Transverse colon (tissue), 4 donors: Measurements from ENCODE around the gene PPP4R4. TPM values are rescaled to one million over a fixed set of nuclear protein-coding genes. Genes with fewer than 3 reads are reported as not detected.
A peak's percentile ranks its signal among the peaks of the same experiment; 100 is the strongest.

Experiments used
- DNase-seq: peaks from one replicate; pipeline ENCODE4 v3.0.0-alpha.2; 2019
- H3K27ac ChIP-seq, 4 donors: fragments of 200-600 bp; sonication (generic); 2 replicates each; pipeline ENCODE4 v1.5.1; 2016 to 2018; ENCODE audit warnings: inconsistent platforms in 4 of 4
- H3K27me3 ChIP-seq: fragments of 200-600 bp; sonication (generic); 2 replicates; pipeline ENCODE4 v1.5.1; 2017; ENCODE audit warnings: inconsistent platforms
- H3K36me3 ChIP-seq, 4 donors: fragments of 200-600 bp; sonication (generic); 2 replicates each; pipeline ENCODE4 v1.5.1; 2017 to 2019; ENCODE audit warnings: inconsistent platforms in 4 of 4
- H3K4me1 ChIP-seq, 4 donors: fragments of 200-600 bp; sonication (generic); 2 replicates each; pipeline ENCODE4 v1.5.1; 2017 to 2020; ENCODE audit warnings: inconsistent platforms in 4 of 4
- H3K4me3 ChIP-seq, 4 donors: fragments of 200-600 bp; sonication (generic); 1 replicate in 1 of 4; 2 replicates in 3 of 4; pipeline versions ENCODE4 v1.5.1 to v1.6.1; 2017 to 2019; ENCODE audit warnings: inconsistent platforms in 4 of 4
- H3K9me3 ChIP-seq, 2 donors: fragments of 200-600 bp; sonication (generic); 2 replicates each; pipeline ENCODE4 v1.5.1; 2017 to 2019; ENCODE audit warnings: inconsistent platforms in 2 of 2
- EP300 ChIP-seq: sonication (generic); formaldehyde crosslinking; IDR thresholded peaks from one replicate; pipeline ENCODE4 v1.6.1; 2017; ENCODE audit warnings: antibody characterized with exemption, low read depth
- POLR2A ChIP-seq: fragments of 450-650 bp; IDR thresholded peaks from one replicate; pipeline ENCODE4 v1.6.1; 2016; ENCODE audit warnings: antibody characterized with exemption, mild to moderate bottlenecking, moderate library complexity
- POLR2AphosphoS5 ChIP-seq, 3 donors: sonication (generic); formaldehyde crosslinking; IDR thresholded peaks; one replicate each; pipeline ENCODE4 v1.6.1; 2016; ENCODE audit warnings: antibody characterized with exemption in 3 of 3
- WGBS, 2 donors: methylation state at CpG; one replicate each; pipeline ENCODE4 v1.1.5; 2018; ENCODE audit warnings: low coverage in 1 of 2; 5-methylcytosine and 5-hydroxymethylcytosine counted together
- in situ Hi-C, 4 donors: fragments of 200-750 bp; cut with MboI; loops; one replicate each; pipeline versions ENCODE4 v1.15.0 to v1.15.1; 2017; ENCODE audit warnings: low sequenced_read_pairs in 3 of 4, low pct_ligation_motif_present in 1 of 4, low pct_unique_long_range_greater_than_20kb in 1 of 4
- intact Hi-C: fragments of 100-400 bp; cut with DNase I; formaldehyde crosslinking; loops from one replicate; pipeline ENCODE4 v1.15.1; 2023; ENCODE audit warnings: low total_unique reads
- total RNA-seq, 4 donors: library from RNA; depleted of rRNA; stranded (reverse); fragments of >200 nt; gene quantifications; one replicate each; pipeline ENCODE4 v1.1.0, GENCODE V29; 2016
- TF ChIP-seq, protein P1 (sequence below), 5 experiments: fragments of 200-600 bp in 3 of 5; fragments of 450-650 bp in 2 of 5; sonication (generic) in 3 of 5; IDR thresholded peaks; 1 replicate in 2 of 5; 2 replicates in 3 of 5; pipeline ENCODE4 v1.5.1; 2016 to 2017; ENCODE audit warnings: antibody characterized with exemption in 5 of 5, inconsistent platforms in 3 of 5, mild to moderate bottlenecking in 2 of 5, moderate library complexity in 1 of 5

Gene PPP4R4
- total RNA-seq, 4 donors from 2014 or later: not detected

DNA sequence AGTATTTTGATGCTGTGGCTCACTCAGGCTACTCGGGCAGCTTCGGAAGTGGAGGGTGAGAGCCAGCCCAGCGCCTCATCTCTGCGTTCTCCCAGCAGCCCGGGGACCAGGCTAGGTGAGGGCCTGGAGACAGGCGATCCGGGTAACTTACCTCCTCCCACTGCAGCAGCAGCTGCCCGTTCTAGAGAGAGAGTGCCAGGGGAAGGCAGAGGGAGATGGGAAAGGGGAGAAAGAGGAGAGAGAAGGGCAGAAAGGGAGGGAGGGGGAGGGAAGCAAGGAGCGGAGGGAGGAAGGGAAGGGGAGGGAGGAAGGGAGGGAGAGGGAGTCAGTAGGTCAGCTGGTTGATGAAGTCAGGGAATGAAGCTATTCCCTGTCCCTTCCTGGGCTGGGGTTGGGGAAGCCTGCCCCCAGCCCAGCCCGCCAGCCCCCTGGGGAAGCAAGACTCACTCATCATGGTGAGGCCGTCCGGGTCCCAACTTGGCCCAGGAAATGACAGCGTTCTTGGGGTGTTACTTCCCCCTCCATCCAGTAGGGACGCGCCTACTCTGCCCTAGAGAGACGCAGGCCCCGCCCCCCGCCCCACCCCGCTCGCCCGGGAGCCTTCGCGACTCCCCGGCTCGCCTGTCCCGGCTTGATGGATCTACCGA, 44.9 kb upstream of the PPP4R4 start, which contains the start of gene IFI27L2:
Gene IFI27L2, minus strand, starts transcription at position 494 of the 647 bp plus-strand sequence. Its CDS starts 40 bp downstream, at position 454.
- peak; percentile 74 for DNase-seq
- Histone ChIP-seq H3K36me3 (no peaks in the 10 kb centered on the region), H3K4me1 (peaks cover 9 to 19% (median 15%) of the 10 kb centered on the region in 4 donors), H3K27me3 (no peaks in the 10 kb centered on the region), H3K9me3 (no peaks in the 10 kb centered on the region), H3K27ac (peak within 1 kb of the TSS; percentile 75 to 83 (median 79)), H3K4me3 (peak within 1 kb of the TSS; percentile 39 to 60 (median 42))
- no peak for TF ChIP-seq EP300
- peak in 2 of 3 donors; percentile 13 to 16 for TF ChIP-seq POLR2AphosphoS5 (IDR thresholded peaks at IDR 0.05)
- TF ChIP-seq POLR2A: peak; percentile 23
- TF ChIP-seq, protein P1, sequence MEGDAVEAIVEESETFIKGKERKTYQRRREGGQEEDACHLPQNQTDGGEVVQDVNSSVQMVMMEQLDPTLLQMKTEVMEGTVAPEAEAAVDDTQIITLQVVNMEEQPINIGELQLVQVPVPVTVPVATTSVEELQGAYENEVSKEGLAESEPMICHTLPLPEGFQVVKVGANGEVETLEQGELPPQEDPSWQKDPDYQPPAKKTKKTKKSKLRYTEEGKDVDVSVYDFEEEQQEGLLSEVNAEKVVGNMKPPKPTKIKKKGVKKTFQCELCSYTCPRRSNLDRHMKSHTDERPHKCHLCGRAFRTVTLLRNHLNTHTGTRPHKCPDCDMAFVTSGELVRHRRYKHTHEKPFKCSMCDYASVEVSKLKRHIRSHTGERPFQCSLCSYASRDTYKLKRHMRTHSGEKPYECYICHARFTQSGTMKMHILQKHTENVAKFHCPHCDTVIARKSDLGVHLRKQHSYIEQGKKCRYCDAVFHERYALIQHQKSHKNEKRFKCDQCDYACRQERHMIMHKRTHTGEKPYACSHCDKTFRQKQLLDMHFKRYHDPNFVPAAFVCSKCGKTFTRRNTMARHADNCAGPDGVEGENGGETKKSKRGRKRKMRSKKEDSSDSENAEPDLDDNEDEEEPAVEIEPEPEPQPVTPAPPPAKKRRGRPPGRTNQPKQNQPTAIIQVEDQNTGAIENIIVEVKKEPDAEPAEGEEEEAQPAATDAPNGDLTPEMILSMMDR (IDR thresholded peaks at IDR 0.05): peak; percentile 34 to 58 (median 41)
- intact Hi-C loops: no loop called here
- in situ Hi-C loops: no loop called here
- 0 to 3% methylated on average over 1 to 27 of the region's 27 CpGs for WGBS, 2 donors

DNA sequence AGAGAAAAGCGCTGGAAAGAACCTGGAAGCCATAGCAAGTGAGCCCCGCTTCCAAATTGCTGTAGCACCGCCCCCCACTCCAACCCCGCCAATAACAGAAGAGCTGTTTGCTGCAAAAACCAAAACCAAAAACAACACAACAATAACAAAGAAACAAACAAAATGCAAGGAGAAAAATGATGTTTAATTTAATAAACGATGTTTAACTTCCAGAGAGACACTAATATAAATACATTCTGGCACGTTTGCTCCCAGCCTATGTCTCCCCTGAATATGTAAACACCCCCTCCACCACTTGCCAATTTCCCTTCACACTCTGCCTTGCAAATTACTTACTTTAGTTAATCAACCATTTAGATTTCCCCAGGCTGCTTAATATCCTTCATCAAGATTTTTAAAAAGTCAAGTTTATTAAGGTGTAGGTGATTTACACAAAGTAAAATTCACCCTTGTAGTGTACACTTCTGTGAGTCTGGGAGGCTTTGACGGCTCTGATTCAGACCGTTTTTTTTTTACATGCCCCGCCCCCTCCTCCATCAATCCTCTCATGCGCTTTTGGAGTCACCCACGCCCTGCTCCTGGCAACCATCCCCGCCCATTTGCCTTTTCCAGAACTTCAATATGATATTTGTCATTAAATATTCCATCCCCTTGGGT, 44.2 kb upstream of the PPP4R4 start:
- intact Hi-C loops (no loop called here), in situ Hi-C loops (loop anchor here in 2 of 4 donors (10.0 kb wide), 1 partner anchor 95 kb away; no protein-coding TSS in a partner anchor)
- H3K36me3 ChIP-seq: no peaks in the 10 kb centered on the region
- H3K4me3 ChIP-seq: peak overlapping the region; percentile 39 to 60 (median 42)
- H3K27ac ChIP-seq: peak overlapping the region; percentile 75 to 83 (median 79)
- H3K4me1 ChIP-seq: peaks cover 9 to 19% (median 15%) of the 10 kb centered on the region in 4 donors
- 0% methylated on average over 8 to 12 of the region's 12 CpGs for WGBS, 2 donors
- no peaks in the 10 kb centered on the region for H3K27me3 ChIP-seq
- no peaks in the 10 kb centered on the region for H3K9me3 ChIP-seq
- TF ChIP-seq, protein P1 (IDR thresholded peaks at IDR 0.05): no peak
- no peak for TF ChIP-seq POLR2A
- TF ChIP-seq POLR2AphosphoS5 (IDR thresholded peaks at IDR 0.05): no peak
- TF ChIP-seq EP300: no peak
- no peak for DNase-seq

DNA sequence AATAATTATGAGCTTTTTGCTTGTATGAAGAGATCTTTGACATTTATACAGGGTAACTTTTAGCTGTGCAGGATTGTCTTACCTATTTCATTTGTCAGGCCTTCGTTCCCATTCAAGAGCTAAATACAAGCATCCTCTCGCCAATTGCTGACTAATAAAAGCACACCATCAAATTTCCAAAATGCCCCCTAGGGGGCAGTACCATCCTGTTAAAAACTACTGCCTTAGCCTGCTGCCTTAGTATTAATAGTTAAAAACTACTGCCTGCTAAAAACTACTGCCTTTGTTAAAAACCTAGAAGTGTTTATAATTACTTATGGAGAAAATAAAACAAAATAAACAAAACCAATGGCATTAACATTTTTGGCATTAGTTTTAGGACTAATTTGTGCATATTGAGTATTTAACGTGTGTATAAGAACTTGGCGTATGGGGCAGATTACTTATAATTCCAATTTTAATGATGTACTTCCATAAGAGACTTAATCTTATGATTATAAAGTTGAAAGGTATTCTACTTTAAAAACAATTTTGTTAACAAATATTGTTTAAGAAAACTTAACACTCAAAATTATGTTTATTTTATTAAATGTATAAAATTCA, 41.7 kb upstream of the PPP4R4 start:
- in situ Hi-C loops: loop anchor here in 2 of 4 donors (10.0 kb wide), 1 partner anchor 98 kb away; no protein-coding TSS in a partner anchor
- intact Hi-C loops: no loop called here
- 42 to 43% methylated on average over 4 of the region's 4 CpGs for WGBS, 2 donors

More for the DNA sequence above, 41.7 kb upstream of the PPP4R4 start:
- Histone ChIP-seq H3K4me3 (no peak overlapping the region), H3K27me3 (no peaks in the 10 kb centered on the region), H3K4me1 (peaks cover 9 to 19% (median 15%) of the 10 kb centered on the region in 4 donors), H3K9me3 (no peaks in the 10 kb centered on the region), H3K27ac (no peak overlapping the region), H3K36me3 (no peaks in the 10 kb centered on the region)
- DNase-seq: peak; percentile 51
- TF ChIP-seq, protein P1 (IDR thresholded peaks at IDR 0.05): peak; percentile 66 to 84 (median 72)
- no peak for TF ChIP-seq POLR2AphosphoS5 (IDR thresholded peaks at IDR 0.05)
